Measurements from ENCODE around the gene SERTAD3. TPM values are rescaled to one million over a fixed set of nuclear protein-coding genes. Genes with fewer than 3 reads are reported as not detected.
A peak's percentile ranks its signal among the peaks of the same experiment; 100 is the strongest.

The SERTAD3 gene
- total and polyA plus RNA-seq, 8 donors = 4.9 to 15.0 (median 8.4) TPM

- FAIRE-seq (no peak), ATAC-seq (peak in 3 of 4 donors; percentile 30 to 91 (median 72)), DNase-seq (no peak)
- intact Hi-C loops (cut with DNase I) = no loop called here
- Histone ChIP-seq H3K27ac (no peak overlapping the region), H3K36me3 (no peaks in the 10 kb centered on the region), H3K4me1 (no peaks in the 10 kb centered on the region), H3K4me3 (no peak overlapping the region), H3K9me3 (no peaks in the 10 kb centered on the region), H3K27me3 (no peaks in the 10 kb centered on the region)
- 25 to 34% methylated on average over 8 to 9 of the region's 9 CpGs for WGBS, 2 donors
- no peak for TF ChIP-seq CTCF (IDR thresholded peaks at IDR 0.05)
Measured at GRCh38 chr19:40392894-40393517, 51.1 kb downstream of the SERTAD3 start.

- WGBS, 2 donors = 73 to 87% methylated on average over 8 of the region's 8 CpGs
- intact Hi-C loops (cut with DNase I) = no loop called here
- FAIRE-seq = no peak
- ATAC-seq = no peak
- Histone ChIP-seq H3K9me3 (no peaks in the 10 kb centered on the region), H3K27ac (no peak overlapping the region), H3K4me3 (no peak overlapping the region), H3K36me3 (no peaks in the 10 kb centered on the region), H3K27me3 (no peaks in the 10 kb centered on the region), H3K4me1 (no peaks in the 10 kb centered on the region)
- no peak for TF ChIP-seq CTCF (IDR thresholded peaks at IDR 0.05)
- DNase-seq = no peak
Measured at GRCh38 chr19:40392123-40392522, 52.0 kb downstream of the SERTAD3 start.

Other genes starting within 250 kb of the SERTAD3 start
- gene TTC9B, start 226.0 kb downstream of the SERTAD3 start, total RNA-seq = not detected
- gene TTC9B, start 226.0 kb downstream of the SERTAD3 start, polyA plus RNA-seq = under 1 TPM in 1 of 2 donors, not detected in 1; 0.05 TPM
- under 1 TPM in 1 of 6 donors, not detected in 5; 0.19 TPM for gene CCNP, start 217.6 kb downstream of the SERTAD3 start, total RNA-seq
- under 1 TPM in 1 of 2 donors, not detected in 1; 0.21 TPM for gene CCNP, start 217.6 kb downstream of the SERTAD3 start, polyA plus RNA-seq
- 10 to 100 TPM; 49.2 to 79.3 (median 54.5) TPM for gene AKT2, start 159.0 kb downstream of the SERTAD3 start, total RNA-seq
- gene AKT2, start 159.0 kb downstream of the SERTAD3 start, polyA plus RNA-seq = 10 to 100 TPM; 54.8 to 70.1 TPM
- gene C19orf47, start 95.9 kb downstream of the SERTAD3 start, total RNA-seq = 1 to 10 TPM; 3.7 to 6.2 (median 5.4) TPM
- 10 to 100 TPM in 1 of 2 donors, 1 to 10 TPM in 1; 8.7 to 10.0 TPM for gene C19orf47, start 95.9 kb downstream of the SERTAD3 start, polyA plus RNA-seq
- 100 to 1,000 TPM in 3 of 6 donors, 10 to 100 TPM in 3; 87.5 to 123 (median 101) TPM for gene PLD3, start 95.6 kb downstream of the SERTAD3 start, total RNA-seq
- 100 to 1,000 TPM; 157 to 208 TPM for gene PLD3, start 95.6 kb downstream of the SERTAD3 start, polyA plus RNA-seq
- gene HIPK4, start 54.2 kb downstream of the SERTAD3 start, total RNA-seq = under 1 TPM in 3 of 6 donors, not detected in 3; 0.06 to 0.14 (median 0.09) TPM
- under 1 TPM; 0.05 to 0.08 TPM for gene HIPK4, start 54.2 kb downstream of the SERTAD3 start, polyA plus RNA-seq
- 1 to 10 TPM; 1.4 to 3.2 (median 2.3) TPM for gene PRX, start 31.0 kb downstream of the SERTAD3 start, total RNA-seq
- gene PRX, start 31.0 kb downstream of the SERTAD3 start, polyA plus RNA-seq = 1 to 10 TPM; 3.2 to 3.7 TPM
- 1 to 10 TPM; 2.6 to 5.4 (median 3.9) TPM for gene SERTAD1, start 18.3 kb downstream of the SERTAD3 start, total RNA-seq
- gene SERTAD1, start 18.3 kb downstream of the SERTAD3 start, polyA plus RNA-seq = 10 to 100 TPM in 1 of 2 donors, 1 to 10 TPM in 1; 6.4 to 11.9 TPM
- 10 to 100 TPM; 24.1 to 39.9 (median 34.0) TPM for gene BLVRB, start 21.4 kb upstream of the SERTAD3 start, total RNA-seq
- gene BLVRB, start 21.4 kb upstream of the SERTAD3 start, polyA plus RNA-seq = 10 to 100 TPM; 47.6 to 49.4 TPM
- gene SPTBN4, start 22.7 kb upstream of the SERTAD3 start, total RNA-seq = 1 to 10 TPM; 1.0 to 2.5 (median 1.3) TPM
- 10 to 100 TPM in 1 of 2 donors, 1 to 10 TPM in 1; 9.4 to 23.9 TPM for gene SPTBN4, start 22.7 kb upstream of the SERTAD3 start, polyA plus RNA-seq
- 10 to 100 TPM; 18.2 to 40.3 (median 22.7) TPM for gene SHKBP1, start 132.5 kb upstream of the SERTAD3 start, total RNA-seq
- 10 to 100 TPM; 73.3 to 86.2 TPM for gene SHKBP1, start 132.5 kb upstream of the SERTAD3 start, polyA plus RNA-seq
- gene LTBP4, start 157.0 kb upstream of the SERTAD3 start, total RNA-seq = 10 to 100 TPM; 18.7 to 48.9 (median 23.9) TPM
- 10 to 100 TPM; 32.4 to 44.9 TPM for gene LTBP4, start 157.0 kb upstream of the SERTAD3 start, polyA plus RNA-seq
- gene NUMBL, start 246.3 kb upstream of the SERTAD3 start, total RNA-seq = 10 to 100 TPM in 1 of 6 donors, 1 to 10 TPM in 5; 3.2 to 19.1 (median 6.7) TPM
- 10 to 100 TPM; 14.7 to 16.2 TPM for gene NUMBL, start 246.3 kb upstream of the SERTAD3 start, polyA plus RNA-seq

Data from pancreas (tissue), 10 donors.